Stimulated activated effector memory CD8-positive, alpha-beta T cell treated with anti-CD3 and anti-CD28 coated beads, Interleukin-12 subunit alpha, Interleukin-12 subunit beta, amount 100 ng/mL, for 72 hours (primary cell): ENCODE data around the gene HHLA2.

Experiments used
- ATAC-seq: fragments of 150-1000 bp; cut with Tn5 transposase; 2 replicates; pipeline ENCODE4 v1.10.0; 2021
- DNase-seq, 2 donors: peaks; one replicate each; pipeline ENCODE4 v3.0.0; 2021 to 2022; ENCODE audit warnings: low spot score in 2 of 2
- H3K27ac Mint-ChIP-seq: one replicate; pipeline ENCODE4 v1.8.0; 2022; ENCODE audit warnings: mild to moderate bottlenecking, mixed read lengths
- H3K36me3 Mint-ChIP-seq: one replicate; pipeline ENCODE4 v1.8.0; 2022; ENCODE audit warnings: mild to moderate bottlenecking, mixed read lengths
- H3K4me1 Mint-ChIP-seq: one replicate; pipeline ENCODE4 v1.8.0; 2022; ENCODE audit warnings: mixed read lengths
- H3K4me3 Mint-ChIP-seq: one replicate; pipeline ENCODE4 v1.8.0; 2022; ENCODE audit warnings: mild to moderate bottlenecking, mixed read lengths
- H3K9me3 Mint-ChIP-seq: one replicate; pipeline ENCODE4 v1.8.0; 2022; ENCODE audit warnings: mixed read lengths

HHLA2 gene

DNA sequence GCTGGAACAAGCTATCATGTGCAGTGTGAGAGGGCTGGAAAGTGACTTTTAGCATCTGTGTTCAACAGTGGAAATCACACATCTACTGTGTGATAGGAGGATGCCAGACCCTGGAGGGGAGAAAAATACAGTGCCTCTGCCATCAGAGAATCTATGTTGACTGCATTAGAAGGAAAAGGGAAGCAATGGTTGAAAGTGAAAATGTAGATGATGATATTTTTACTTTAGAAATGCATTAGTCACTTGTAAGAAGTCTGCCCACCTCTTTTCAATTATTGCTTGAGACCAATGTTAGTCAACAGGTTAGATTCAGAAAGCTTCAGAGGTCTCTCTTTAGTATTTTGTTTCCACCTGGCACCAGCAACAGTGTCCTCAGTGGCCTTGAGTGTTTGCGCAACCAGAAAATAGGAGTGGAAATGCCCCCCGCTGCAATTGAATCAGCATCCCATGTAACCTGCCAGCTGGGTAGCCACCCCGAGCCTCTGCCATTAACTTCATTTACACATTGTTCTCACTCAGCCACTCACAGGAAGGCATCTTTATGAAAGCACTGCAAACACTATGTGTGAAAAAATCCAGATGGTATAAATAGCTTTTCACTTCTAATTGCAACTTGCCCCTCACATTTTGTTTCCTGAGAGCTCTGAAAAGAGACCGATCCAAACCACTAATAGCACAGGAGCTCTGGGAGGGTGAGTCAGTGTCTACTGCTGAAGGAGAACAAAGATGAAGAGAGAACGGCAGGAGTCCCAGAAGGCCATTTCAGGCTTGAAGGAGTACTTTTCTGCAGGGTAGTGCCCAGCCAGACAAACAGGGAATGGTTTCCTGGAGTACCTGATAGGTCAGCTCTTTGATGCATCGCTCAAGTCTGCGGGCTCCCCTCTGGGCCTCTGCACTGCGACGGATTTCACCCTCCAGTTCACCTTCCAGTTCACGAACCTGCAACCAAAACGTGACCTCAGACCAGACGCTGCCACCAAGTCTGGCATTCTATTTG, 92.1 kb downstream of the HHLA2 start:
- peak overlapping the region; percentile 27 for H3K27ac Mint-ChIP-seq
- no peak for DNase-seq
- no peaks in the 10 kb centered on the region for H3K9me3 Mint-ChIP-seq
- no peaks in the 10 kb centered on the region for H3K36me3 Mint-ChIP-seq
- peak overlapping the region; percentile 56 for H3K4me3 Mint-ChIP-seq
- peak; percentile 89 for ATAC-seq
- peaks cover 29% of the 10 kb centered on the region for H3K4me1 Mint-ChIP-seq

DNA sequence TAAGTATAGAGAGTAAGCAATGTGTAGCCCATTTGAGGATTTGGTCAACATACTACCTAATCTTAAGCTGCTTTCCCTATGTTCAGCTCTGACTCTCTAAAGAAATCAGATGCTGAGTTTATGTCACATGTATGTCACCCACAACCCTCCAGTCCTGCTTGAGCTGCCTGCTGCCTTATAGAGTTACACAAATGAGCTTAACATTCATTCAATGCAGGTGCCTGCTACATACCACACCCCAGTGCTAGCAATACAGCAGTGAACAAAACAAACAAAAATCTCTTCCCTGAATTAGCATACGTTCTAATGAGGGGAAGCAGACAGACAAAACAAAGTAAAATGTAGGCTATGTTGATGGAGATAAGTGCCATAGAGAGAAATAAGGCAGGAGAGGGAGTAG, 93.0 kb downstream of the HHLA2 start:
- ATAC-seq, result no peak

GRCh38 chr3:108391917-108392593, 95.7 kb downstream of the HHLA2 start:
- no peak overlapping the region for H3K4me3 Mint-ChIP-seq
- ATAC-seq (no peak), DNase-seq (no peak)
- H3K36me3 Mint-ChIP-seq, result no peaks in the 10 kb centered on the region
- peaks cover 35% of the 10 kb centered on the region for H3K4me1 Mint-ChIP-seq
- no peak overlapping the region for H3K27ac Mint-ChIP-seq
- H3K9me3 Mint-ChIP-seq, result no peaks in the 10 kb centered on the region

More for the DNA sequence above, 93.0 kb downstream of the HHLA2 start:
- H3K4me3 Mint-ChIP-seq, result peak overlapping the region; percentile 56
- no peak overlapping the region for H3K27ac Mint-ChIP-seq
- no peaks in the 10 kb centered on the region for H3K36me3 Mint-ChIP-seq
- peaks cover 31% of the 10 kb centered on the region for H3K4me1 Mint-ChIP-seq
- no peaks in the 10 kb centered on the region for H3K9me3 Mint-ChIP-seq
- no peak for DNase-seq

DNA sequence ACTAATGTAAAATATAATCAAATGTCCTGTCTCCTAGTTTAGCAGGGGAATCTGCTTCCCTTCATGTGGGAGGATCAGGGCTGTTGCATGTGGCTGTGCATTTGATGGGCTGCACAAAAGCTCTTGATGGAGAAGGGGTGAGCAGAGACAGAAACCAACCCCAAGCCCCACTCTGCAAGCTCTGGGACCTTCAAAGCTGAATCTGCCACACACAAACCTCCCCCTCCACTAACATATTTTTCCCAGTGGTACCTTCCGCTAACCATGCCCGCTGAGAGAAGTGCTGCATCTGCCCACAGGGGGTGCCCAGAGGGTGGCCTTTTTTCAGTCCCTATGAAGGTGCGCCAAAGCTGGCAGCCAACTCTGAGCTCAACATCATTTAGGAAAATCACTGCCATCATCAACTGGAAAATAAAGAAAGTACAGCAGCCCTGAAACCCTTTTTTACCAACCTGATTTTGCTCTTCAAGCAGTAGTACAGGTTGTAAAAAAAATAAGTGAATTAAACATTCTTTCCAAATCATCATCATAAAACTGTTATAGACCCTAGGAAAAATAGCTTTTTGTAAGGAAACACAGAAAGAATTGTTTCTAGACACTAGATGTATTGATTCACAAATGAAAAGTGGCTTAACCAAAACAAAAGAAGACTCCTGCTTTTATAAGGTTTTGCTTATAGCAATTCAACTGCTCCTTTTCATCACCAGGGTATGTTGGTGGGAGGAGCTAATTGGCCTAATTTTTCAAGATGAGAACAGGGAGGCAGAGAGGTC, 97.0 kb downstream of the HHLA2 start:
- peaks cover 23% of the 10 kb centered on the region for H3K4me1 Mint-ChIP-seq
- H3K9me3 Mint-ChIP-seq, result no peaks in the 10 kb centered on the region
- ATAC-seq (no peak), DNase-seq (no peak)
- H3K36me3 Mint-ChIP-seq, result no peaks in the 10 kb centered on the region
- no peak overlapping the region for H3K4me3 Mint-ChIP-seq
- H3K27ac Mint-ChIP-seq, result no peak overlapping the region

DNA sequence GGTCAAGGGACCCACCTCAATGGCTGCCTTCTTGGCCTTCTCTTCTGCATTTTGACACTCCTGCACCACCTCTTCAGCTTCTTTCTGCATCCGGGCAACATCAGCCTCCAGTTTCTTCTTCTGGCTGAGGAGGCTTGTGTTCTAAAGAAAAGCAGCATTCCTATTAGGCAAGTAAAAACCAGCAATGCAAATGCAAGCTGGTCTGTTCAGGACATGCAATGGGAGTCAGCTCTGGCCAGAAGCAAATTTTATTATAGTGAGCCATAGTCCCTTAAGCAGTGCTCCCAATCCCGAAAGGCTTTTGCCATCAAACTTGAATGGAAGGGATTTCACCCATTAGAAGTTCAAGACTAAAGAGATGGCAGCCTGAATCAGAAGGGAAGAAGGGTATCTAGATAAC, 97.7 kb downstream of the HHLA2 start:
- Mint-ChIP-seq H3K27ac (no peak overlapping the region), H3K36me3 (no peaks in the 10 kb centered on the region), H3K9me3 (no peaks in the 10 kb centered on the region), H3K4me3 (no peak overlapping the region), H3K4me1 (peaks cover 16% of the 10 kb centered on the region)
- DNase-seq (no peak), ATAC-seq (no peak)

DNA sequence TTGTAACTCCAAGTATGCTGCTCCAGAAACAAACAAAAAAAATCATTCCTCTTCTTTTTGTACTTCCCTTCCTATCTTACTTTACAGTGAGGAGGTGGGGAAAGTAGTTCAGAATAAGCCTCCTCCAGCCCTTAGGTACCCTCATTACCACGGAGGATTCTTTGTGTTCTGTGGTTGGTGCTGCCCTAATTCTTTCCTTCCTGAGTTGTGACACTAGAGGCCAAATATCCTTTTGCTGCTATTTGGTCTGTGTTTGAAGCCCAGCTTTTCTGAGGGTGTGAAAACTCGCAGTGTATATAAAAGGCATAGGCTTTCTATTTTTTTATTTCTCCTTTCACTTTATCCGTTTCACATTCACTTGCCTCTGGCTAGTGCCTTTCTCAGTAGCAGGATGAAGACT, 98.2 kb downstream of the HHLA2 start:
- H3K4me3 Mint-ChIP-seq, result no peak overlapping the region
- H3K4me1 Mint-ChIP-seq, result peaks cover 10% of the 10 kb centered on the region
- DNase-seq, result no peak
- no peaks in the 10 kb centered on the region for H3K36me3 Mint-ChIP-seq
- ATAC-seq, result peak; percentile 31
- no peak overlapping the region for H3K27ac Mint-ChIP-seq
- no peaks in the 10 kb centered on the region for H3K9me3 Mint-ChIP-seq

DNA sequence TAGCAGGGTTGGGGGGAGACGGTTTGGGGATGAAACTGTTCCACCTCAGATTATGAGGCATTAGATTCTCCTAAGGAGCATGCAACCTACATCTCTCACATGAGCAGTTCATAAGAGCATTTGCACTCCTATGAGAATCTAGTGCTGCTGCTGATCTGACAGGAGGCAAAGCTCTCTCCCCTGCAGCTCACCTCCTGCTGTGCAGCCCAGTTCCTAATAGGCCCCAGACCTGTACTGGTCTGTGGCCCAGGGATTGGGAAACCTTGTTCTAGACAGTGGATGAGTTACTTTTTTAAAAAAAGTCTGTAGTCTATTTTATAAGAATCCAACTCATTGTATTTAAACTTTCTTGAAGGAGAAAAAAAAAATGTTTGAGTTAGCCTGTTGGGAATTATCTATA, 100.0 kb downstream of the HHLA2 start:
- DNase-seq (no peak), ATAC-seq (no peak)
- Mint-ChIP-seq H3K27ac (no peak overlapping the region), H3K4me1 (peaks cover 8% of the 10 kb centered on the region), H3K36me3 (no peaks in the 10 kb centered on the region), H3K9me3 (no peaks in the 10 kb centered on the region), H3K4me3 (no peak overlapping the region)

GRCh38 chr3:108398510-108398909, 102.2 kb downstream of the HHLA2 start:
- Mint-ChIP-seq H3K9me3 (no peaks in the 10 kb centered on the region), H3K36me3 (no peaks in the 10 kb centered on the region), H3K4me3 (no peak overlapping the region), H3K27ac (no peak overlapping the region), H3K4me1 (peaks cover 8% of the 10 kb centered on the region)
- ATAC-seq (no peak), DNase-seq (no peak)

DNA sequence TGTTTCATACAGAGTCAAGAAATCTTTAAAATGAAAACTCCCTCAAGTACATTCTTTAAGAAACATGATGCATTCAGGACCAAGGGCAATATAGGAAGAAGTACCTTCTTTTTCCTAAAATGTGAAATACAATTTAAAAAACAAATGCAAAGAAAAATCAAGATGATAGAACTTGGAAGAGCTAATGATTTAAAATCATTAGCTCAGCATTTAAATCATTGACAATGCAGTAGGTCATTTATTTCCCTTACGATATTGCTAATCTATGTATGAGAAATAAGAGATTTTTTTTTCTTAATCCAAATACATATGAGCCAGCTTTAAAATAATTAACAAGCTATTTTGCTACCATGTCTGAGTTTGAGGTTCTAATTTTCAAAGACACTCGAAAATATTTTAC, 105.5 kb downstream of the HHLA2 start:
- Mint-ChIP-seq H3K4me1 (no peaks in the 10 kb centered on the region), H3K36me3 (no peaks in the 10 kb centered on the region), H3K9me3 (no peaks in the 10 kb centered on the region), H3K4me3 (no peak overlapping the region), H3K27ac (no peak overlapping the region)
- DNase-seq (no peak), ATAC-seq (no peak)

GRCh38 chr3:108403198-108403597, 106.8 kb downstream of the HHLA2 start:
- ATAC-seq, result no peak
- DNase-seq, result no peak
- Mint-ChIP-seq H3K4me3 (no peak overlapping the region), H3K4me1 (no peaks in the 10 kb centered on the region), H3K27ac (peak overlapping the region; percentile 26), H3K36me3 (no peaks in the 10 kb centered on the region), H3K9me3 (no peaks in the 10 kb centered on the region)

GRCh38 chr3:108403686-108404345, 107.5 kb downstream of the HHLA2 start:
- H3K4me3 Mint-ChIP-seq, result no peak overlapping the region
- H3K4me1 Mint-ChIP-seq, result no peaks in the 10 kb centered on the region
- no peak overlapping the region for H3K27ac Mint-ChIP-seq
- no peak for DNase-seq
- H3K36me3 Mint-ChIP-seq, result no peaks in the 10 kb centered on the region
- no peaks in the 10 kb centered on the region for H3K9me3 Mint-ChIP-seq
- ATAC-seq, result no peak

- Mint-ChIP-seq H3K36me3 (no peaks in the 10 kb centered on the region), H3K27ac (no peak overlapping the region), H3K4me3 (no peak overlapping the region), H3K9me3 (no peaks in the 10 kb centered on the region), H3K4me1 (no peaks in the 10 kb centered on the region)
- DNase-seq (no peak), ATAC-seq (no peak)
Observed at GRCh38 chr3:108404368-108404767, 108.0 kb downstream of the HHLA2 start.

GRCh38 chr3:108406063-108406660, 109.8 kb downstream of the HHLA2 start:
- Mint-ChIP-seq H3K4me3 (no peak overlapping the region), H3K4me1 (no peaks in the 10 kb centered on the region), H3K36me3 (no peaks in the 10 kb centered on the region), H3K9me3 (no peaks in the 10 kb centered on the region), H3K27ac (no peak overlapping the region)
- ATAC-seq (peak; percentile 12), DNase-seq (no peak)

DNA sequence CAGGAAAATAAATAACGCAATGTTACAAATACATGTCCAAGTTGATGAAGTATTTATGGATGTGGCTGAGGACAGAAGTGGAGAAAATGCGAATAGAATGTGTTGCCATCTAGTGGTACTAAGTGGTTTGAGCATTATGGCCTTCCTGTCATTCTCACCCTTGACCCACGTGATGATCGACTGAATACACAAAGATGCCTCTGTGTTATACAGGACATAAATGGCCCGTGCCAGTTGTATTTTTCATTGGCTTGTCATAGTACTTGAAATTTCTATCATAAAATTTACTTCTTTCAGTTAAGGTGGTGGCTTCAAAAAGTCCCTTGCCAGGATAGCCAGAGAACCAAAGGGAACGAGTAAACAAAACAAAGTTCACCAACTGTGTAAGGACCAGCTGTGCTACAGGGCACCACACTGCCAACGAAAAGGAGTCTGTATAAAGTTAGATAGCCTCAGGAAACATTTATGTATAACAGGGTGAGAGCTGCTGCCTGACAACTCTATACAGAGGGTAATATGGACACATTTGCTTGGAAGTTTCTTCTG, 110.4 kb downstream of the HHLA2 start:
- no peak for DNase-seq
- ATAC-seq, result peak; percentile 94
- Mint-ChIP-seq H3K4me1 (no peaks in the 10 kb centered on the region), H3K4me3 (no peak overlapping the region), H3K27ac (no peak overlapping the region), H3K36me3 (no peaks in the 10 kb centered on the region), H3K9me3 (no peaks in the 10 kb centered on the region)
